Central memory CD8-positive, alpha-beta T cell (primary cell): ENCODE results near the gene MMADHC.

Source experiments
- ATAC-seq: fragments of 150-1000 bp; cut with Tn5 transposase; replicated peaks from 2 replicates; pipeline ENCODE4 v1.10.0; 2022; ENCODE audit warnings: mild to moderate bottlenecking, moderate FRiP score, moderate number of reproducible peaks; ENCODE audit not compliant: poor library complexity, severe bottlenecking; ENCODE audit errors: extremely low read depth
- DNase-seq, 2 donors: peaks; one replicate each; pipeline ENCODE4 v3.0.0; 2021; ENCODE audit warnings: low spot score in 2 of 2
- H3K27ac Mint-ChIP-seq: one replicate; pipeline ENCODE4 v1.8.0; 2022; ENCODE audit warnings: low read depth, mild to moderate bottlenecking, moderate library complexity, mixed read lengths
- H3K27me3 Mint-ChIP-seq: one replicate; pipeline ENCODE4 v1.8.0; 2022; ENCODE audit warnings: mixed read lengths
- H3K36me3 Mint-ChIP-seq: one replicate; pipeline ENCODE4 v1.8.0; 2022; ENCODE audit warnings: mild to moderate bottlenecking, moderate library complexity, mixed read lengths; ENCODE audit not compliant: insufficient read depth
- H3K4me1 Mint-ChIP-seq: one replicate; pipeline ENCODE4 v1.8.0; 2022; ENCODE audit warnings: mixed read lengths
- H3K4me3 Mint-ChIP-seq: one replicate; pipeline ENCODE4 v1.8.0; 2022; ENCODE audit warnings: mild to moderate bottlenecking, moderate library complexity, mixed read lengths
- H3K9me3 Mint-ChIP-seq: one replicate; pipeline ENCODE4 v1.8.0; 2022; ENCODE audit warnings: mixed read lengths

Gene MMADHC

GRCh38 chr2:149611100-149611820 is 23.7 kb upstream of the MMADHC start:
- Mint-ChIP-seq H3K4me1 (no peaks in the 10 kb centered on the region), H3K4me3 (no peak overlapping the region), H3K9me3 (no peaks in the 10 kb centered on the region), H3K36me3 (no peaks in the 10 kb centered on the region), H3K27me3 (peaks cover 11% of the 10 kb centered on the region), H3K27ac (no peak overlapping the region)
- no peak for ATAC-seq
- no peak for DNase-seq

DNA sequence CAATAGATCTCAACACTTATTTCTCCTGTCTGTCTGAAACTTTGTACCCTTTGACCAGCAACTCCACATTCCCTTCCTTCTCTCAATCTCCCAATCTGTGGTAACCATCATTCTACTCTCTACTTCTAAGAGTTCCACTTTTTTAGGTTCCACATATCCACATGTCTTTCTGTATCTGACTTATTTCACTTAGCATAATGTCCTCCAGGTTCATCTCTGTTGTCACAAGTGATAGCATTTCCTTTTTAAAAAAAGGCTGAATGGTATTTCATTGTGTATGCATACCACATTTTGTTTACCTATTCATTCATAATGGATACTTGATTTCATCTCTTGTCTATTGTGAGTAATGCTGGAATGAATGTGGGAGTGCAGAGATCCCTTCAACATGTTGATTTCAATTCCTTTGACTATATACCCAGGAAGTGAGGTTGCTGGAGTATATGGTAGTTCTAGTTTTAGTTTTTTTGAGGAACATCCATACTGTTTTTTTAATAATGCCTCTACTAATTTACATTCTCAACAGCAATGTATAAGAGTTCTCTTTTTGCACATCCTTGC is 18.8 kb upstream of the MMADHC start:
- ATAC-seq = no peak
- peaks cover 8% of the 10 kb centered on the region for H3K27me3 Mint-ChIP-seq

DNA sequence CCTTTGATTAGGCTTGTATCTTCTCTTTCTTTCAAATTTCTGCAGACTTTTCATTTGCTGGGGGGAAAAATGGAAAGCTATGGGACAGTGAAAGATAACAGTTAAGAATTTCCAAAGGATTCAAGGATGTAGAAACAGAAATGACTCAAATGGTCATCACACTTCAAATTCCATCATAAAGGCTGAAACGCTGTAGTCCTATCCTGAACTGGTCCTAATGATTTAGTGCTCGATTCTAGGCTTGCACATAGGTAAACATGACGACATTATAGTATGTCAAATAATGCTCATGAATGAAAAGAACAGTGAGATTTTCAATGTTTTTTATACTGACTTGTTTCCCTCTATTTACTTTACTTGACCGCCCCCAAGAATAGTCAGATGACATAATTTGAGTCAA is 15.7 kb upstream of the MMADHC start:
- Mint-ChIP-seq H3K27me3 (no peaks in the 10 kb centered on the region), H3K9me3 (no peaks in the 10 kb centered on the region), H3K36me3 (peaks cover 2% of the 10 kb centered on the region), H3K4me3 (no peak overlapping the region), H3K27ac (no peak overlapping the region), H3K4me1 (peaks cover 6% of the 10 kb centered on the region)
- ATAC-seq (no peak), DNase-seq (no peak)

More for the DNA sequence above, 18.8 kb upstream of the MMADHC start:
- Mint-ChIP-seq H3K4me3 (no peak overlapping the region), H3K36me3 (no peaks in the 10 kb centered on the region), H3K4me1 (peaks cover 6% of the 10 kb centered on the region), H3K27ac (no peak overlapping the region), H3K9me3 (no peaks in the 10 kb centered on the region)
- DNase-seq = no peak

GRCh38 chr2:149601141-149601796 is 13.7 kb upstream of the MMADHC start:
- Mint-ChIP-seq H3K4me1 (peaks cover 12% of the 10 kb centered on the region), H3K9me3 (no peaks in the 10 kb centered on the region), H3K27me3 (no peaks in the 10 kb centered on the region), H3K36me3 (peaks cover 2% of the 10 kb centered on the region), H3K27ac (no peak overlapping the region), H3K4me3 (no peak overlapping the region)
- ATAC-seq = no peak
- no peak for DNase-seq

GRCh38 chr2:149597668-149598326 is 10.2 kb upstream of the MMADHC start:
- peaks cover 12% of the 10 kb centered on the region for H3K4me1 Mint-ChIP-seq
- H3K27ac Mint-ChIP-seq = peak overlapping the region; percentile 52
- H3K9me3 Mint-ChIP-seq = no peaks in the 10 kb centered on the region
- peak; percentile 21 to 57 for DNase-seq
- H3K36me3 Mint-ChIP-seq = peaks cover 2% of the 10 kb centered on the region
- peak; percentile 98 for ATAC-seq
- peaks cover 8% of the 10 kb centered on the region for H3K27me3 Mint-ChIP-seq
- no peak overlapping the region for H3K4me3 Mint-ChIP-seq

GRCh38 chr2:149597050-149597667 is 9.6 kb upstream of the MMADHC start:
- Mint-ChIP-seq H3K9me3 (no peaks in the 10 kb centered on the region), H3K4me1 (peaks cover 12% of the 10 kb centered on the region), H3K4me3 (no peak overlapping the region), H3K36me3 (peaks cover 2% of the 10 kb centered on the region), H3K27me3 (peaks cover 15% of the 10 kb centered on the region), H3K27ac (no peak overlapping the region)
- DNase-seq (no peak), ATAC-seq (no peak)

DNA sequence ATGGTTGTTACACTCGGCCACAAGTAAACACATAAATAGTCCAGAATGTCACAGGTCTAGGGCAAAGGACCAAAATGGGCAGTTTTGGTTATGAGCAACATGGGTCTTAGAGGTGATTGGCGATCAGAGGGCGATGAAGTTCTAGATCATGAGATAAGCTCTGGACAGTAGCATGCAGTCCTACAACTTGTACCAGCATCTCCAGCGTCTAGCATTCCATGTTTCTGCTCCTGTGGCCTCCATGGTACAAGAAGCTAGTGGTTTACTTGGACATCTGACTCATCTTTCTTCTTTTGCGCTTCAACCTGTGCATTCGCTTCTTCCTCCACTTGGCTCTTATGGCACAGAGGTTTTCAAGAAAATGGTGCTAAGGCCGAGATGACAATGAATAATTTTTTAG is 8.9 kb upstream of the MMADHC start:
- Mint-ChIP-seq H3K4me3 (no peak overlapping the region), H3K27me3 (peaks cover 22% of the 10 kb centered on the region), H3K9me3 (no peaks in the 10 kb centered on the region), H3K36me3 (peaks cover 2% of the 10 kb centered on the region), H3K27ac (no peak overlapping the region), H3K4me1 (peaks cover 8% of the 10 kb centered on the region)
- ATAC-seq (no peak), DNase-seq (no peak)

DNA sequence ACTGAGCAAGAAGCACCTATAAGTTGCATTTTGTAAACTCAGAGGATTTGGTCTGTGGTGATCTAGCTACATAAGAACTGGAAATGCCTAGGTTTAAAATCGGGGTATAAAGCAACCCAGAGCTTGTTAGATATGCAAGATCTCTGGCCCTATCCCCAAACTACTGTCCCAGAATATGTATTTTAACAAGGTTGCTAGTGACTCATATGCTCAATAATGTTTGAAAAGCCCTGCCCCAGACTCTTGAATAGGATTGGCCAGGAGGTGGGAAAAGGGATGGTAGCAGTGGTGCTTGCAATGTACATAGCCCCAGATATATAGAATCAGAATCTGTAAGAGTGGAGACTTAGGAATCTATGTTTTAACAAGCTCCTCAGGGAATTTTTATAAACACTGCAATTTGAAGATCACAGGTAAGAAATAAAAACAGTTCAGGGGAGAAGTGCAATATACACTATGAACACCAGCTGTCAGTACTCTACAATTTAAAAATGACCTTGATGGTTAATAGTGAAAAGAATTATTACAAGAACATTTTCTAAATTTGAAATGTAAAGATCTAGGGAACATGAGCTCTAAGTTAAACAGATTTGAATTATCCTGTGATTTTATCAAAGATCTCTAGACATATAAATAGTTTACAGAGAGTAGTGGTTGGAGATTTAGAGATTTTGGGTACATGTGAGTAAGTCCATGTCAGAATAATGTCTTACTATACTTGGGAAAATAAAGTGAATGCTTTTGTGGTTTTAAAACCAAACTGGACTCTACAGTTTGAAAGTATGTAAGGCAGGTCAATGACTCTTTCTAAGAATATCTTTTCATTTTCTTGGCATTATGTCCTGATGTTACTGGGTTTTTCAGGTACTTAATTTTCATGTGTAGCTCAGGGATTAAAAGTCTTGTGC is 7.7 kb upstream of the MMADHC start:
- Mint-ChIP-seq H3K9me3 (no peaks in the 10 kb centered on the region), H3K4me1 (peaks cover 6% of the 10 kb centered on the region), H3K27ac (no peak overlapping the region), H3K36me3 (peaks cover 2% of the 10 kb centered on the region), H3K4me3 (no peak overlapping the region), H3K27me3 (peaks cover 28% of the 10 kb centered on the region)
- ATAC-seq (no peak), DNase-seq (no peak)

GRCh38 chr2:149594411-149594810 is 6.8 kb upstream of the MMADHC start:
- peaks cover 37% of the 10 kb centered on the region for H3K27me3 Mint-ChIP-seq
- no peaks in the 10 kb centered on the region for H3K9me3 Mint-ChIP-seq
- ATAC-seq (no peak), DNase-seq (no peak)
- no peak overlapping the region for H3K4me3 Mint-ChIP-seq
- peaks cover 2% of the 10 kb centered on the region for H3K36me3 Mint-ChIP-seq
- H3K27ac Mint-ChIP-seq = no peak overlapping the region
- peaks cover 6% of the 10 kb centered on the region for H3K4me1 Mint-ChIP-seq

DNA sequence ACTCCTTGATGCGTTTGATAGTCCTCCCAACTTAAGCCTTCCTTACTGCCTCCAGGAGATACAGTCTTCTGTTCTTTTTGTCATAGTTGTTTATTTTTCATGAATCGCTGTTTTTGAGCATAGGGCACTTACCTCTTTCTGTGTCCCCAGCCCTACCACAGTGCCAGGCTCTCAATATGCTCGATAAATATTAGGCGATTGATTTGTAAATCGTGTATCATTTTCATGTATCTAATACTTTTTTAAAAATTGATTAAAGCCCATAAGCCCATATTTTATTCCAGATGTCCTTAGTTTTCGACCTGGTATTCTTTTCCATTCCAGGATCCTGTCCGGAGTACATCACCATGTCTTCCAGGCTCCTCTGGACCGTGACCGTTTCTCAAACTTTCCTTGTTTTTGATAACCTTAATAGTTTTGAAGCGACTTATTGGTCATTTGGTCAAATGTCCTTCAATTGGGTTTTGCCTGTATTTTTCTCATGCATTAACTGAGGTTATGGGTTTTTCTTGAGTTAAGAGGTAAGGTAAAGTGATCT is 444 bp upstream of the MMADHC start:
- Mint-ChIP-seq H3K4me1 (peaks cover 31% of the 10 kb centered on the region), H3K36me3 (peaks cover 30% of the 10 kb centered on the region), H3K4me3 (peak overlapping the region; percentile 95), H3K27ac (peak overlapping the region; percentile 99), H3K27me3 (peaks cover 37% of the 10 kb centered on the region), H3K9me3 (no peaks in the 10 kb centered on the region)
- DNase-seq = no peak
- no peak for ATAC-seq

DNA sequence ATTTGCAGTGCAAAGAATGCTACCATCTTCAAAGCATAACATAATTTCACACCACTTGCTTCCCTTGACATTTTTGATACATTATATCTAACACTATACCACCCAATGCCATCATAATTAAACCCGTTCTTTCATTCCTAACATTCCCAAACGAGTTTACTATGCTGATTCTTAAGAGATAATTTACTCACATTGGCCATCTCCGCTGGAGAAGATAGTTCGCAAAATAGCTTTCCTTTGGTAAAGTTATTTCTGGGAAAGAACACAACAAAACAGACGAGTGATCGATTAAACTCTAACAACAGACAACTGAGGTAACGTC is 716 bp downstream of the MMADHC start:
- H3K27ac Mint-ChIP-seq = peak overlapping the region; percentile 99
- peak overlapping the region; percentile 95 for H3K4me3 Mint-ChIP-seq
- peaks cover 25% of the 10 kb centered on the region for H3K27me3 Mint-ChIP-seq
- DNase-seq (no peak), ATAC-seq (no peak)
- peaks cover 32% of the 10 kb centered on the region for H3K36me3 Mint-ChIP-seq
- no peaks in the 10 kb centered on the region for H3K9me3 Mint-ChIP-seq
- peaks cover 39% of the 10 kb centered on the region for H3K4me1 Mint-ChIP-seq
